RWPE2 (cell line): Measurements from ENCODE around the gene ZNF221.

Source experiments
- ATAC-seq: fragments of 200-7000 bp; cut with Tn5 transposase; 3 replicates; pipeline ENCODE4 v1.9.1; 2021; ENCODE audit warnings: low read depth
- DNase-seq: peaks from one replicate; pipeline ENCODE4 v3.0.0-alpha.2; 2020; ENCODE audit warnings: low spot score
- H3K27ac ChIP-seq: fragments of 450-650 bp; 2 replicates; pipeline ENCODE4 v1.5.1; 2017; ENCODE audit warnings: mild to moderate bottlenecking; ENCODE audit not compliant: poor library complexity, severe bottlenecking
- H3K27me3 ChIP-seq: fragments of 250-450 bp; sonication (Bioruptor Pico); 2 replicates; pipeline ENCODE4 v1.5.1; 2021; ENCODE audit warnings: mild to moderate bottlenecking, moderate library complexity; ENCODE audit not compliant: insufficient read depth, poor library complexity, severe bottlenecking
- H3K36me3 ChIP-seq: fragments of 250-450 bp; sonication (Bioruptor Pico); 2 replicates; pipeline ENCODE4 v1.5.1; 2020; ENCODE audit warnings: low read depth, mild to moderate bottlenecking, moderate library complexity
- H3K4me1 ChIP-seq: fragments of 250-450 bp; sonication (Bioruptor Pico); 2 replicates; pipeline ENCODE4 v1.5.1; 2021; ENCODE audit warnings: mild to moderate bottlenecking, moderate library complexity; ENCODE audit not compliant: insufficient read depth, poor library complexity, severe bottlenecking
- H3K4me3 ChIP-seq: fragments of 250-450 bp; sonication (Bioruptor Pico); 2 replicates; pipeline ENCODE4 v1.5.1; 2021; ENCODE audit warnings: mild to moderate bottlenecking, moderate library complexity; ENCODE audit not compliant: severe bottlenecking
- H3K9me3 ChIP-seq: fragments of 250-450 bp; sonication (Bioruptor Pico); 2 replicates; pipeline ENCODE4 v1.5.1; 2021; ENCODE audit warnings: mild to moderate bottlenecking, moderate library complexity; ENCODE audit not compliant: severe bottlenecking
- CTCF ChIP-seq: fragments of 450-650 bp; IDR thresholded peaks from one replicate; pipeline ENCODE4 v1.5.1; 2017; ENCODE audit warnings: mild to moderate bottlenecking, moderate library complexity; ENCODE audit not compliant: poor library complexity, severe bottlenecking

Gene ZNF221

DNA sequence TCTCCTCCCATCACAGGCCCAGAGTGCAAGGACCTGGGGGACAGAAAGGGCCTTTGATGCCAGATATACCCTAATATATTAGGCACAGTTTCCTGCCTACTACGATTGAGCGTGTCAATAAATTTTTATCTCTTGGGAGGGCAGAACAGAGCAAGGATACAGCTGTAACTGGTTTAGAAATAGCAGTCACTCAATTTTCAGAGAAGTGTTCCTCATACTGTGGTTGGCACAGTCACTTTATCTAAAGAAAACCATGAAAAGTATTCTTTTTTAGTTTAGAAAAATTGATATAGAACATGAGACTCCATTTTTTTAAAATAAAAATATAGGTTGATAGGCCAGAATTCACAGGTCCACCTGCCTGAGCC is 32.5 kb downstream of the ZNF221 start:
- Histone ChIP-seq H3K36me3 (peaks cover 5% of the 10 kb centered on the region), H3K4me1 (no peaks in the 10 kb centered on the region), H3K4me3 (peak overlapping the region; percentile 69), H3K27me3 (no peaks in the 10 kb centered on the region), H3K27ac (no peak overlapping the region), H3K9me3 (no peaks in the 10 kb centered on the region)
- TF ChIP-seq CTCF: no peak
- ATAC-seq: no peak
- no peak for DNase-seq

- ATAC-seq: peak; percentile 98
- peaks cover 11% of the 10 kb centered on the region for H3K36me3 ChIP-seq
- H3K4me3 ChIP-seq: peak within 1 kb of the TSS; percentile 69
- no peaks in the 10 kb centered on the region for H3K27me3 ChIP-seq
- H3K27ac ChIP-seq: peak within 1 kb of the TSS; percentile 13
- H3K9me3 ChIP-seq: no peaks in the 10 kb centered on the region
- H3K4me1 ChIP-seq: no peaks in the 10 kb centered on the region
- DNase-seq: peak; percentile 93
- no peak for TF ChIP-seq CTCF
Measured at GRCh38 chr19:43983912-43984686, 33.1 kb downstream of the ZNF221 start, which contains the start of gene ZNF155. Gene ZNF155, plus strand, starts transcription at chr19:43984188. Its CDS starts 4,356 bp downstream, at chr19:43988544.

DNA sequence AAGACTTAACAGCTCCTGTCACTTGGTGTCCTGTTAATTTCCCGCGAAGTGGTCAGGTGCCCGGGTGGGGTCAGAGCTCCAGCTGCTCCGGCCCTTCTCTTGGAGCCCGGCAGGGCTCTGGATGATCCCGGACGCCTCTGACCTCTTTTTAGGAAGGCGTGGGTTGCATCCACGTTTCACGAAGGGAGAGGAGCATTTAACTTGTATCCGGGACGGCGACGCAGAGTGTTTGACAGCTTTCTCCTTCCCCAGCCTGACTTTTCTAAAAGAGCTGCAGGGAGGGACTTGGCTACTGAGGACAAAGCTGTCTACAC is 33.6 kb downstream of the ZNF221 start:
- Histone ChIP-seq H3K9me3 (no peaks in the 10 kb centered on the region), H3K4me1 (no peaks in the 10 kb centered on the region), H3K27me3 (no peaks in the 10 kb centered on the region), H3K4me3 (peak overlapping the region; percentile 69), H3K36me3 (peaks cover 16% of the 10 kb centered on the region), H3K27ac (peak overlapping the region; percentile 13)
- no peak for DNase-seq
- ATAC-seq: peak; percentile 24
- no peak for TF ChIP-seq CTCF

DNA sequence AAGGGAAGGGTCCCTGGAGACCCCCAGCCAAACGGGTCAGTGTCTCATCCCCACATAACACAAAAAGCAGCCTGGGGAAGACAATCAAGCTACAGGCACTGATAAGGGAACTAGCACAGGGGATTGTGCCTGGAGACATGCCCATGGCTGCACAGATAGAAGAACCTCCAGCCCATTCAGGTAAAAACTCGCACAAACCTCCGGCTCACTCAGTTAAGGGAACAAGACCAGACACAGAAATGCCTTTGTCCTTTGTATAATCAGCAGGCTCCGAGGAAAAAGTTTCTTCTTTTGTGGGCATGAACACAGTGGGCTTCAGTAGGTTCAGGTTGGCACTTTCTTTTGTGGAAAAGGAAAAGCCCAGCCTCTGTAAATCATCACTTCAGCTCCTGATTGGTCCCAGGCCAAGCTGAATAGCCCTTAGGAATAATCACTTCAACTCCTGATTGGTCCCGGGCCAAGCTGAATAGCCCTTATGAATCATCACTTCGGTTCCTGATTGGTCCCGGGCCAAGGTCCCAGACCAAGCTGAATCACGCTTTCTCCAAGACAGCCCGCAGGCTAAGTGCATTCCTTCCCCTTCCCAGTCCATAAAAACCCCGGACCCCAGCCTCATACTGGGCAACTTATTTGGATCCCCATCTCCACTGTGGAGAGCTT is 46.7 kb downstream of the ZNF221 start:
- ATAC-seq (no peak), DNase-seq (no peak)
- no peak for TF ChIP-seq CTCF
- Histone ChIP-seq H3K36me3 (peaks cover 33% of the 10 kb centered on the region), H3K9me3 (no peaks in the 10 kb centered on the region), H3K4me1 (no peaks in the 10 kb centered on the region), H3K27ac (no peak overlapping the region), H3K4me3 (no peak overlapping the region), H3K27me3 (no peaks in the 10 kb centered on the region)

- H3K4me3 ChIP-seq: peak overlapping the region; percentile 62
- peaks cover 5% of the 10 kb centered on the region for H3K9me3 ChIP-seq
- H3K4me1 ChIP-seq: no peaks in the 10 kb centered on the region
- no peak for DNase-seq
- no peak overlapping the region for H3K27ac ChIP-seq
- H3K27me3 ChIP-seq: no peaks in the 10 kb centered on the region
- no peak for ATAC-seq
- no peak for TF ChIP-seq CTCF
- H3K36me3 ChIP-seq: peaks cover 12% of the 10 kb centered on the region
Measured at GRCh38 chr19:44002212-44002565, 51.2 kb downstream of the ZNF221 start.
